Stimulated activated naive CD4-positive, alpha-beta T cell treated with Interleukin-2 at 50 U/mL for 16 hours (primary cell): ENCODE data around the gene BUD23.

Experiments used
- DNase-seq: peaks from one replicate; lab custom pipeline; 2025; lab: John Stamatoyannopoulos, UW

Gene BUD23

DNA sequence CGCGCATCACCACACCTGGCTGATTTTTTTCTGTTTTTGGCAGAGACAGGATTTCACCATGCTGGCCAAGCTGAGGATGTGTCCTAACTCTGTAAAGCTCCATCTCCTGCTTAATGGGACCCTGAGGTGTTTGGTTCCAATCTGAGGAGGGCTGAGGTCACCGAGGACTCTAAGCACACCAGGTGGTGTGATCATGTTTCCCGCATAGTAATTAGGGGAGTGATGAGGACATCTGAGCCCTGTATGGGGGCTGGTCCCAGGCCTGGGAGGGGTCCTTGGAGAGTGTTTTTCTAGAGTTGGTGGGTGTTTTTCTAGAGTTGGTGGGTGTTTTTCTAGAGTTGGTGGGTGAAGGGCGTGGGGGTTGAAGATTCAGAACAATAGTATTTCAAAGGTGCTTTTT, 58.2 kb downstream of the BUD23 start:
- DNase-seq = no peak

DNA sequence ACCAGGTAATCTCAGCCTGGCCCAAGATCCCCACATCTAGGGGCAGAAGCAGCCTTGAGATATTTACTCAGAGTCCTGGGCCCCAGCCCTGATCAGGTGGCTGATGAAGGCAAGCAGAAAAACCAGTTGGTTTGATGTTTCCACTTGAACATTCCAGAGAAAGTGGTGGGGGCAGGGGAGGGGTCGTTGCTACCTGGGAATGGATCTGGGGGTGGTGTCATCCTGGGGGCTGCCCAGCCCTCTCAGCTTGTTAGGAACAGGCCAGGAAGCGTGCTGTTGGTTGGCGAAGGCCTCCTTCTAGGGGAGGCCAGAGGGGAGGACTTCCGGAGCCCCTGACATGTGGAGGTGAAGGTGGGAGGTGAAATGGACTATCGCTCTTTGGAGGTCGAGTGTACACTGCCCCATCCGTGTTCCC, 58.9 kb downstream of the BUD23 start:
- DNase-seq = no peak

DNA sequence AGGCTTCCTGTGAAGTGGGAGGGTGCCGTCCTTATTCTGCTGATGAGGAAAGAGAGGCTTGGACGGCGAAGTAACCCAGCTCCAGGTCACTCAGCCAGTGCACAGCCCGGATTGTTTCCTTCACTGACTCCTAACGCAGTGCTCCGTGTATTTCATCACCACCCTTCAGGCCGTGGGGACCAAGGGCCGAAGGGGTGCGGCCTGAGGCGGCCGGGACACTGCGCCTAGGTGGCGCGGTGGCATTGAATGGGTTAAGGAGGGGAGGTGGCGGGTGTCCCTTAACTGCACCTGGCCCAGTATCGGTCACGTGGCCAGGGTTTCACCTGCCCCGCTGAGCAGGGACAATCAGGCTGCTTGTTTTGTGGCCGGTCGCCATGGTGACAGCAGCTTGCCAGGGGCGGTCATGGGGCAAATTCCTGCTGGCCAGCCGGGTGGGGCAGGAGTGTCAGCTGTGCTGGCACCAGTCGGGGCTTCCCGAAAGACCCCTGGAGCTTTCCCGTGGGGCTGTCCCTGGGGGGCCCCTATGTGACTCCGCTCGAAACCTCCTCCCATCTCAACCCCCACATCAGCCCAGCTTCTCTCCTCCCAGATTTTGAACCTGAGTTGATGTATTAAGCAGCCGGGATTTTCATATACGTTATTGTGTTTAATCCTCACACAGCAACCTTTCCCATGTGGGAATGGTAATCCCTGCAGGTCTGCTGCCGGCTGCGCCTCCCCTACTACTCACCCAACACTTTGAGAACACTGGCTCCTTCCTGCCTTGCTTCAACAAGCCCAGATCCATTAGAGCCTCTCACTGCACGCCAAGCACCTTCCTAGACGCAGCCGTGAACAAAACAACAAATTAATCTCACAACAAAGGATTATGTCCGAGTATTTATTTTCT, 59.6 kb downstream of the BUD23 start:
- DNase-seq = no peak

DNA sequence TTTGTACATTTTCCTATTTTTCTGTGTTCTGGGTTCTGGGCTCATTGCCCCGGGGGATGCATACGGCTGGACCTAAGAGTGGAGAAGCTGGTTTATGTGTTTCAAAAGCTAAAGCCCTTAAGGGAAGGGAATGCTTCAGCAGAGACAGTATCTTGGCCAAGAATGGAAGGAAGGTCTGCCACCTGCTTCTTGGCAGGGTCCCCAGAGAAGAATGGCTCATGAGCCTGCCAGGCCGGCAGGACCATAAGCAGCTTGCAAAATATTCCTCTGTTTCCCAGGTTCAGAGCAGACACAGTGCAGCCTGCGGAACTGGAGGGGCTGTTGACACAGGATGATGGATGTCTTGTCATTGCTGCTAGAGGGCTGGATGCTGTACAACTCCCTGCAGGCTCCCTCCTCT, 63.0 kb downstream of the BUD23 start:
- no peak for DNase-seq
